HG03025 (cell line): ENCODE measurements around the gene KCNK10.

Source experiments
- ATAC-seq: cut with Tn5 transposase; IDR thresholded peaks from one replicate; pipeline ENCODE4 v1.9.1; 2021; ENCODE audit warnings: mild to moderate bottlenecking, moderate library complexity; ENCODE audit not compliant: unreplicated experiment, low FRiP score

The KCNK10 gene, protein sequence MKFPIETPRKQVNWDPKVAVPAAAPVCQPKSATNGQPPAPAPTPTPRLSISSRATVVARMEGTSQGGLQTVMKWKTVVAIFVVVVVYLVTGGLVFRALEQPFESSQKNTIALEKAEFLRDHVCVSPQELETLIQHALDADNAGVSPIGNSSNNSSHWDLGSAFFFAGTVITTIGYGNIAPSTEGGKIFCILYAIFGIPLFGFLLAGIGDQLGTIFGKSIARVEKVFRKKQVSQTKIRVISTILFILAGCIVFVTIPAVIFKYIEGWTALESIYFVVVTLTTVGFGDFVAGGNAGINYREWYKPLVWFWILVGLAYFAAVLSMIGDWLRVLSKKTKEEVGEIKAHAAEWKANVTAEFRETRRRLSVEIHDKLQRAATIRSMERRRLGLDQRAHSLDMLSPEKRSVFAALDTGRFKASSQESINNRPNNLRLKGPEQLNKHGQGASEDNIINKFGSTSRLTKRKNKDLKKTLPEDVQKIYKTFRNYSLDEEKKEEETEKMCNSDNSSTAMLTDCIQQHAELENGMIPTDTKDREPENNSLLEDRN

DNA sequence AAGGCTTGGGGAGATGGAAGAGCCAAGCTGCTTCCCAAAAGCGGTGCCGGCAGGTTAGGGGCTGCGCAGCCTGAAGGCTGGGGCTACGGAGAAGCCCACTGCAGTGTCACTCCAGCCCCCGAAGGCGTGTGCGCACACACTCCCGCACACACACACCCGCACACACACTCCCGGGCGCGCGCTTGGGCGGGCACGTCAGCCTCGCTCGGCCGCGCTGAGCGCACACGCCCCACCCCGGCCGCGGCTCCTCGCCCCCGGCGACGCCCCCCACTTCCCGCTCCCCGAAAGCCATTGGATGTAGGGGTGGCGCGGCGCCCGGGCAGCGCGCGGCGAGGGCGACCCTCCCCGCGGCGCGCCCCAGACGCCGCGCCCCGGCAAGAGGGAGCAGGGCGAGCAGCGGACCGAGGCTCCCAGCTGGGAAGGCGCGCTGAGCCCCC lies at the start of gene KCNK10:
TSS of gene KCNK10 (minus strand) at position 184 of the 437 bp plus-strand sequence. CDS start 471 bp downstream, outside the sequence.
- peak; percentile 18 for ATAC-seq

DNA sequence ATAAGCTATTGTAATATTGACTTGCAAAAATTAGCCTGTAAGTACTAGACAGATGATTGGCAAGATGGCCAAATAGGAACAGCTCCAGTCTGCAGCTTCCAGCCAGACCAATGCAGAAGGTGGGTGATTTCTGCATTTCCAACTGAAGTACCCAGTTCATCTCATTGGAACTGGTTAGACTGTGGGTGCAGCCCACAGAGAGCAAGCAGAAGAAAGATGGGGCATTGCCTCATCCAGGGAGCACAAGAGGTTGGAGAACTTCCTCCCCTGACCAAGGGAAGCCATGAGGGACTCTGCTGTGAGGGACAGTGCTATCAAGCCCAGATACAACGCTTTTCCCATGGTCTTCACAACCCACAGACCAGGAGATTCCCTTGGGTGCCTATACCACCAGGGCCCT lies 46.4 kb upstream of the KCNK10 start:
- no peak for ATAC-seq

DNA sequence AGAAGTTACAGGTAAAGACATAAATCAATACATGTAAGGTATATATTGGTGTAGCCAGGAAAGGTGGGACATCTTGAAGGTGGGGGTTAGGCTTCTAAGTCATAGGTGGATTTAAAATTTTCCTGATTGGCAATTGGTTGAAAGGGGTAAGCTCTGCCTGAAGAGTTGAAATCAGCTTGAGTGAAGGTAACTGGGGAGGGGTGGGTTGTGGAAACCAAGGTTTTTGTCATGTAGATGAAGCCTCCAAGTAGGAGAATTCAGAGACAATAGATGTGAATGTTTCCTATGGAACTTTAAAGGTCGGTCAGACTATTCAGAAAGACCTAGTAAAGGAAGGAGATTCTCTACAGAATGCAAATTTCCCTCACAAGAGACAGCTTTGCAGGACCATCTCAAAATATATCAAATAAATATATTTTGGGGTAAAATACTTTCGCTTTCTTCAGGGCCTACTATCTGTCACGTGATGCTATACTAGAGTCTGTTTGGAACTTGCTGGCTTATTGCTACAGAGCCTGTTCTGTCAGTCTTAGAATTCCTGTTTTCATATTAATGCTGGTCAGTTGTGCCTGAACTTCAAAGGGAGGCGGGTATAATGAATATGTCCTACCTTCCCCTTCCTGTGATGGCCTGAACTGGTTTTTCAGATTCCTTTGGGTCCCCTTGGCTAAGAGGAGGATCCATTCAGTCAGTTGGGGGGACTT lies 41.8 kb upstream of the KCNK10 start:
- no peak for ATAC-seq

DNA sequence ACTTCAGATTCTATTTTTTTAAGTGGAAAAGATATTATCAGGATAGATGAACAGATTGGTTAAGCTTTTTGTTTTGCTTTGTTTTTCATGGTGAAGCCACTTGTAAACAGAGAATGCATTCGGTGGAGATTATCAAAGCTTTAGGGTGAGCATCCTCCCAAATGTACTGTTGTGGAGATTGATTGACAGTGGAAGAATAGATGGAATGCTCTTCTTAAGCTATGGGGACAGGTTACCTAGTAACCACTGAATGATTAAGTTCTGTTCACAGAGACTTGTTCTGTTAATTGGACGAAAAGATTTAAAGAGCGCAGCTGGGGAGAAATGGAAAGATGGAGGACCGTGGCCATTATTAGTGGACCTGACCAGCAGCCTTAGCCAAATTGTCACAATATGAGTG lies 40.6 kb upstream of the KCNK10 start:
- ATAC-seq: no peak

DNA sequence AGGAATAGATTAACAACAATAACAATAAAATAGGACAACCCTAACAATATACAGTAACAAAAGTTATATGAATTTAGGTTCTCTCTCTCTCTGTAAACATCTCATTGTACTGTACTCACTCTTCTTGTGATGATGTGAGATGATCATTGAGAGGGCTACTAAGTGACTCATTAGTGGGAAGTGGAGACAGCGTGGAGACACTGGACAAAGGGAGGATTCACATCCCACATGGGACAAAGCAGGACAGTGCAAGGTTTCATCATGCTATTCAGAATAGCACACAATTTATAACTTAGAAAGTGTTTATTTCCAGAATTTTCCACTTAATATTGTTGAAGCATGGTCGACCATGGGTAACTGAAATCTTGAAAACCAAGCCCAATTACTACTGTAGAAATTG lies 36.4 kb upstream of the KCNK10 start:
- ATAC-seq: no peak

DNA sequence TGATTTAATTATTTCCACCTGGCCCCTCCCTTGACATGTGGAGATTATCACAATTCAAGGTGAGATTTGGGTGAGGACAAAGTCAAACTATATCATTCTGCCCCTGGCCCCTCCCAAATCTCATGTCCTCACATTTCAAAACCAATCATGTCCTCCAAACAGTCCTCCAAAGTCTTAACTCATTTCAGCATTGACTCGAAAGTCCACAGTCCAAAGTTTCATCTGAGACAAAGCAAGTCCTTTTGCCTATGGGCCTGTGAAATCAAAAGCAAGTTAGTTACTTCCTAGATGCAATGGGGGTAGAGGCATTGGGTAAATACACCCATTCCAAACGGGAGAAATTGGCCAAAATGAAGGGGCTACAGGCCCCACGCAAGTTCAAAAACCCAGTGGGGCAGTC lies 31.3 kb upstream of the KCNK10 start:
- no peak for ATAC-seq

DNA sequence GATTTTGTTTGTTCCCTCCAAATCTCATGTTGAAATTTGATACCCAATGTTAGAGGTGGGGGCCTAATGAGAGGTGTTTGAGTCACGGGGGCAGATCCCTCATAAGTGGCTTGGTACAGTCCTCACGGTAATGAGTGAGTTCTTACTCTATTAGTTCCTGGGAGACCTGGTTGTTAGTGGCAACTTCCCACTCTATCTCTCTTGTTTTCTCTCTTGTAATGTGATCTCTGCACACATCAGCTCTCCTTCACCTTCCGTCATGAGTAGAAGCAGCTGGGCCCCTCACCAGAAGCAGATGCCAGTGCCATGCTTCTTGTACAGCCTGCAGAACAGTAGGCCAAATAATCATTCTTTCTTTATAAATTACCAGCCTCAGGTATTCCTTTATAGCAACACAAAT lies 29.6 kb upstream of the KCNK10 start:
- no peak for ATAC-seq

DNA sequence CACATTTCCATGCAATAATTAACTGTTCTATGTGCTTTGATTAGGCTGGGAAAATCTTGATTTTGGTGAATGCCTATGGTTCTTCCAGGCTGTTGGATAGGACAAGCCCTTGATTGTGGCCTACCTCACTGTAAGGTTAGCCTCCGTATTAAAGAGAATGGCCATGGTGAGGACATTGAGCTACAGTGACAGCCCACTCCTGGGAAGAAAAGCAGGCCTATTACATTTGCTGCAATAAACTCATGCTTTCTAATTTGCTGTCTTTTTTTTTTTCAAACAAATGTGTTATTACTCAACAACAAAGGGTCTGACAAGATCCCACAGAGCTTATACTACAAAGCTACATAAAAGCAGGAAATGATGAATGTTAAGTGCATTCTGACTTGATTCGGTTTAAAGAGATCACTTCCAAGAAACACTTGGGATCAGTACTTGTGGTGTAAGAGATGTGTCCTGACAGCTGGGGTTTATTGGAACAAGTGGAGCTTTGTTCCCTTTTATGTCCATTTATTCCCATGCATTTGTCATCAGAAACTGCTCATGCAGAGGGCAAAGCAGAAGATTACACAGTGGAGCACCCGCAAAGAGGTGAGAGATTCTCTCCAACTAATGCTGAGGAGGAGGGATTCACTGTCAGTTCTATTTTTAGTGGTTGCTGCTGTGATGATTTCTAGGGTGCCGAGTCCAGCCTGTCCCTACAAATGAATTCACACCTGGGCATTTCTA lies 29.1 kb upstream of the KCNK10 start:
- ATAC-seq: no peak

DNA sequence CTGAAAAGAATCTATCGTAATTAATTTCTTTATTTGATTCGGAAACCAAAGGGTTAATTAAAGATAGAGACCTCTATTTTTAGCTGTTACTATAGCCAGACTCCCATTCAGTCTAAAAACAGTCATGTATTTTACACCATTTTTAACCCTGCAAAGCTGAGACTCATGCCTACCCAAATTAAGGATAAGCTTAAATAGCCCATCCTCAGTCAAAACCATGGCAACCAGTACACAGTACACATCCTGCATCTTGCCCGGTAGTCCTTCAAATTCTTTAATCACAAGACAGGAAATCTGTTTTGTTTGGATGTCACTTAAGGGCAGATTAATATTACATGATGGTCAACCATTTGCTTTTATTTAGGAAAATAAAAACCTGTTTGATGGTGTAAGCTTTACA lies 25.5 kb upstream of the KCNK10 start:
- no peak for ATAC-seq

DNA sequence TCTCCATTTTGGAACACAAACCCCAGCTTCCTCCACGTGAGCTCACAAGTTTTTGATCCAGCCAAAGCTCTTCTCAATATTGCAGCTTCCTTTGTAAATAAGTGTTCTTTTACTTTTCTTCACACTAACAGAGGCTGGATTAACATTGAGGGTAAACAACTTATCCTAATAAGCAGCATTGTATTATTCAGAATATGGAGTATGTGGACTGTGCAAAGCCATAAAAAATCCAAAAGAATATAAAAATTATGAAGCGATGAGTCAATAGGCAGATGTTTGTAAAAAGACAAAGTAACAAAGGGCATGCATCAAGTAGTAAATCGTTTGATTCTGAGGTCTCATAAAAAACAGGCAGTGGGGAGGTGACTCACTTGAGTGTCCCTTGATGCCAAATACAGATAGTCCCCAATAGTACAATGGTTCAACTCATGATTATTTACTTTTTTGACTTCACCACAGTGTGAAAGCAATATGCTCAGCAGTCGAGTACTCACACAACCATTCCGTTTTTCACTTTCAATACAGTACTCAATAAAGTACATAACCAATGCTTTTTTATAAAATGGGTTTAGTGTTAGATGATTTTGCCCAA lies 23.1 kb upstream of the KCNK10 start:
- ATAC-seq: no peak

DNA sequence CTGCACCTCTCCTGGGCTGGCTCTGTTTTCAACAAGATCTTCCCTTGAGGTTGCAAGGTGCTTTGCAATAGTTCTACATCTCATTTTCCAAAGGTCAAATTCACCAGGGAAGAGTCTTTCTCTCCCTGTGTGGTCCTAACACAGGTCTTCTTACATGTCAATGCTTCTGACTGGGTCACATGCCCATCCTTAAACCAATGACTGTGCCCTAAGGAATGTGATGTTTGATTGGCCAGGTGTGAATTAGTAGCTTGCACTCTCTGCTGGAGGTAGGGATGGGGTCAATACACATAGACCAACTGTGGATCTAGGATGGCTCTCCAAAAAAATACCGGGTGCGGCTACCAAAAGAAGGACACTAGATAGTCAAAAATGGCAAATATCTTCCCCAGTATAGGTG lies 19.9 kb upstream of the KCNK10 start:
- no peak for ATAC-seq

DNA sequence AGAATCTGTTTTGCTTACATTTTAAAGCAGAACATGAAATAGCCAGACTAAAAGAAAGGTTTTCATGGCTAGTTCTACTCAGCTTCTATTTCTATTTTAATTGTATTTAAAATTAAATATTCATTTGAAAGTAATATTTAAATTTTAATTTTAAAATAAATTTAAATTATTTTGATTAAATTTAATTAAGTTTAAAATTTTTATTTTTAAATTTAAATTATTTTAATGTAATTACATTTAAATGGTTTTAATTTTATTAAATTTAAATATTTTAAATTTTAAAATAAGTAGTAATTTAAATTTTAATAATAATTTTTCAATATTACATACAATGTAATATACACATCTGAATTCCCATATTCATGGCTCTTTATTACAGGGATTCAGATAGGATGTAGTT lies 17.3 kb upstream of the KCNK10 start:
- no peak for ATAC-seq

DNA sequence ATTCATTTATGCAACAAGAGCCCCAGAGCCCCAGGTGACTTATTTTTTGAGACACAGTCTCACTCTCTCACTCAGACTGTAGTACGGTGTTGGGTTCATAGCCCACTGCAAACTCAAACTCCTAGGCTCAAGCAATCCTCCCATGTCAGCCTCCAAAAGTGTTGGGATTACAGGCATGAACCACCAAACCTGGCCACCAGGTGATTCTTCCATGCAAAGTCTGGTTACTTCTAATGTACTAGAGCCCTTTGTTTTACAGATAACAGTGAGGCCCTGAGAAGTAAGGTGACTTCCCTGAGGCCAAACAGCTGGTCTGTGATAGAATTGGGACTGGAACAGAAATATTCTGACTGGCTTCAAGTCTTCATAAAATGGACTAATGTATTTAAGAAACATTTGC lies 10.0 kb upstream of the KCNK10 start:
- ATAC-seq: no peak

DNA sequence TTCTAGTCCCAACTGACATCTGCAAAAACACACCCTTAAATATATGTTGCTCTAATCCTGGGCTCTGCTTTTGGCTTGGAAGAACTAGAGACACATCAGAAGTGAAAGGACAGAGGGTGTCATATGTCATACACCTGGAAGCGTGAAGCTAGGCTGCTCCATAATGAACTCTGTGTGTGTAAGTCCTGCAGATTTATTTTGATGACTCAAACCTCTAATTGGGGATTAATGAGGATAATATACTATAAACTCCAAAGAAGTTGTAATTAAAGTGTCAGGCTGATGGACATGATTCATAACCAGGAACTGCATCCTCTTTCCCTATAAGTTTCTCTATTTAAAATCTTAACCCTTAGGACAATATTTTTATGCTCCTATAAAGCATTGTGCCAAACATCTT lies 4.4 kb upstream of the KCNK10 start:
- ATAC-seq: no peak

DNA sequence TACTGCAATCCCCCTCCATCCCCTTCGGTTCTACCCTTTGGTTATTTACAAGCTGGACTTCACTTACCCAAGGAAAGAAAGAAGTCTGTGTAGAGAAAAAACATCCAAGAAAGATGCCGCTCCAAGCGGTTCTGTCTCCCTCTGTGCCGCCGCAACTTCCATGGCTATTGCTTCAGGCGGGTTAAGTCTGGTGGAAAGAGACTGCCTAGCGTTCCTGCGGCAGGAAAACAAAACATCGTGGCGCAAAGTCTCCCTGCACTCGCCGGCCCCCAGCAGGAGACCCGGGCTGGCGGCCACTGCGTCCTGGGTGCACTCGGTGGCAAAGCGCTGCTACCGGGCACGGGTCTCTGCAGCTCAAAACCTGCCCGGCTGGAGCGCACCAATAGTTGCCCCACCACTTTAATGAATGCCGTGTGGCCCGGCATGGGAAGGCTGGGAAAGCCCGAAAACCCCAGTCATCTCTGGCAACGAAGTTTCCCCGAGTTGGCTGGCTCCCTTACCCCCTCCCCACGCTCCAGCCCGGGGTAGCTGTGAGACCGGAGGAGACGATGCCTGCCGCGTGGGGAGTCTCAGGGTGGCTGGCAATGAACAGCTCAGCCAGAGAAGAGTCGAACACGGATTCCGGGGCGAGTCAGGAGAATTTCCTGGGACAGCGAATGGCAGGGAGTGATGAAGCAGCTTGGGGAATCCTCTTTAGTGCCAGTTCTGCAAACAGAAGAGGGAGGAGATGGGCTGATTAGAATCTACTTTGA lies 3.5 kb upstream of the KCNK10 start:
- ATAC-seq: no peak

DNA sequence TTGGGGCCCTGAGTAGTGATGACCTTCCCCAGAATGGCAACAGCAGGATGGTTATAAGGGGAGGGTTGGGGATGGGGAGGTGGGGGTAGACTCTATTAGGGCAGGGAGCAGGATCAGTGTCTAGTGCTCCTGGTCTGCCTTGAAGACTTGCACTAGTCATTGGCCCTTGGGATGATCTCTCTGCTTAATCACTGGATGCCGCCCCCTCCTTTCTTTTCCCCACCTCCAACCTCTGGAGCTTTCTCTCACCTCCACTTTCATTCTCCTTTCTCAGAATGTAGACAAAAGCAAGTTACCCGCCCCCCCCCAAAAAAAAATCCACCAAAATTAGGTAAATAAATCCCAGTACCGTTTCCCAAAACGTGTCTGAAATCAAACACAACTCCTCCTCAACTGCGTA lies 2.8 kb upstream of the KCNK10 start:
- no peak for ATAC-seq

DNA sequence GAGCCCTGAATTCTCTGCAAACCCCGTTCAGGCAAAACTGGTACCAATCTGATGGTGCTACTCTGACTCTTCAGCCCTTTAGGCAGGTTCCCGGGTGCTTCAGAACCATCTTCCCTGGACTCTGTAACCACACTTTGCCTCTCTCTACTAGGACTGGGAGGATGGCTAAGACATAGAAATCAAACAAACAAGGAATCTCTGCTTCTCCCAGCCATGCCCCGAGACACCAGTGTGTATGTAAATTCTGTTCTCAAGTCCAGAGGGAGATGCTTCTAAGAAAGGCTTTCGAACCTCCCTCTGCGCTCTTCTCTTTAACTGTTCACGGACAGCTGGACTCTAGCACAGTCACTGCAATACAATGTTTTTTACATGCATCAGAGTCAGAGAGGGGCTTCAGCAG lies 1.9 kb upstream of the KCNK10 start:
- no peak for ATAC-seq

DNA sequence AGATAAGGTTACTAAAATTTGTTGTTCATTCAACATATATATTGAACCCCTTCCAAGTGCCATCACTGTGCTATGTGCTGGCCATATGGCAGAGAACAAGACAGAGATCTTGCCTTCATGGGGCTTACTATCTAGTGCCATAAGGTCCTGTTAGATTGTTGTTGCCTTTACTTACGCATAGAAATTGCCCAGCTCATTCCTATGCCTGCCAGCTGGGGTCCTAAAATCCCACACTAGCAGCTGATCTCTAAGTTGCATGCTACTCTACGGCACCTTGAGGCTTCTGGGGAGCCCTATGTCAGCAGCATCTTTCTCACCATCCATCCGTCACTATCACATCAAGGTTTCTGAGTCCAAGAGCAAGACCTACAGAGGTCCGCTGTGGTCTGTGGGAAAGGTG lies 1.4 kb upstream of the KCNK10 start:
- no peak for ATAC-seq

DNA sequence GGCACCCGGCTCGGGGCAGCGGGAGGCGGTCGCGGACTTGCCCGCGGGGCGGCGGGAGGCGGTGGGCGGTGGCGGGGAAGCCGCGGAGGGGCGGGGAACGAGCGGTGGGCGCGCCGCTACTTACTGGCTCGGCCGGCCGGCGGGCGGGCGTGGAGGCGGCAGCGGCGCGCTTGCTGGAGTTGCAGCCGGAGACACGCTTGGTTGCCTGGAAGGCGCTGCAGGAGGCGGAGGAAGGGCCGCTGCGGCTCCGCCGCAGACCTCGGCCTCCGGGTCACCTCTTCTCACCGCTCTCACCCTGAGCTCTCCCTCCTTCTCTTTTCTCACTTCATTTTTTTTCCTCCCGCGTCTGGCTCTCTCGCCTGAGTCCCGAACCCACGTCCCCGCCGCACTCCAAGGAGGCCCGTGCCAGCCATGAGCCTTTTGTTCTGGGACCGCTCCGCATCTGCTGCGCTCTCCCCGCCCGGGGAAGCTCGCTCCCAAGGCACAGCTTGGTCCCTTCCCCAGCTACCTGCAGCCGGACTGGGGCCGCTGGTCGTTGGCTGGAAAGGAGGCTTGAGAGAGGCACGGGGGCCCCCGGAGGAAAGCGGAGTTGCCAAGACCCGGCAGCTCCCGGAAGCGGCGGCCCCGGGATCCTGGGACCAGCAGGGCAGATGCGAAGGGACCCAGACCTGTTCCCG lies 592 bp upstream of the KCNK10 start:
- peak; percentile 90 for ATAC-seq
